WTC11 (cell line): ENCODE data around the gene C2CD2. TPM values are rescaled to one million over a fixed set of nuclear protein-coding genes. Genes with fewer than 3 reads are reported as not detected.

Experiments used
- ATAC-seq: fragments of 200-7000 bp; cut with Tn5 transposase; 2 replicates; pipeline ENCODE4 v1.10.0; 2021; ENCODE audit warnings: mild to moderate bottlenecking, moderate library complexity
- CTCF ChIA-PET: fragments of 300-600 bp; sonication (Branson Sonifier 250); formaldehyde crosslinking; loops from one replicate; lab custom pipeline; 2021; ENCODE audit warnings: antibody characterized with exemption; lab: Charles Lee
- POLR2A ChIA-PET: fragments of 350-600 bp; sonication (Branson Sonifier 250); formaldehyde crosslinking; loops from one replicate; lab custom pipeline; 2021; ENCODE audit warnings: antibody characterized with exemption; lab: Charles Lee
- DNase-seq: peaks from one replicate; pipeline ENCODE4 v3.0.0; 2021; ENCODE audit warnings: low spot score
- H3K27ac Mint-ChIP-seq: 2 replicates; pipeline ENCODE4 v1.8.0; 2021; ENCODE audit warnings: mixed read lengths
- H3K27me3 Mint-ChIP-seq: 2 replicates; pipeline ENCODE4 v1.8.0; 2021; ENCODE audit warnings: low read depth, mild to moderate bottlenecking, moderate library complexity, mixed read lengths
- H3K36me3 Mint-ChIP-seq: 2 replicates; pipeline ENCODE4 v1.8.0; 2021; ENCODE audit warnings: mixed read lengths
- H3K4me1 Mint-ChIP-seq: 2 replicates; pipeline ENCODE4 v1.8.0; 2022; ENCODE audit warnings: mixed read lengths
- H3K4me3 Mint-ChIP-seq: 2 replicates; pipeline ENCODE4 v1.8.0; 2021; ENCODE audit warnings: mild to moderate bottlenecking, moderate library complexity, mixed read lengths
- H3K9me3 Mint-ChIP-seq: 2 replicates; pipeline ENCODE4 v1.8.0; 2021; ENCODE audit warnings: mixed read lengths
- ATF2 ChIP-seq: sonication (generic); formaldehyde crosslinking; IDR thresholded peaks from 2 replicates; pipeline ENCODE4 v1.8.1; 2022; ENCODE audit warnings: low read depth, missing genetic modification reagents, borderline replicate concordance
- FOXJ3 ChIP-seq: sonication (generic); formaldehyde crosslinking; IDR thresholded peaks from 2 replicates; pipeline ENCODE4 v1.9.0; 2021; ENCODE audit warnings: missing genetic modification reagents, mild to moderate bottlenecking, borderline replicate concordance
- GABPB1 ChIP-seq: sonication (generic); formaldehyde crosslinking; IDR thresholded peaks from 2 replicates; pipeline ENCODE4 v1.8.1; 2023; ENCODE audit warnings: mild to moderate bottlenecking, missing genetic modification reagents
- GTF2I ChIP-seq: fragments of 250-450 bp; sonication (Bioruptor Pico); conservative IDR thresholded peaks from 2 replicates; pipeline ENCODE4 v1.4.0; 2021; ENCODE audit warnings: mild to moderate bottlenecking
- JAZF1 ChIP-seq: fragments of 250-450 bp; sonication (Bioruptor Pico); IDR thresholded peaks from 2 replicates; pipeline ENCODE4 v1.9.0; 2021; ENCODE audit warnings: moderate library complexity, mild to moderate bottlenecking, inconsistent platforms
- JUN ChIP-seq: sonication (generic); formaldehyde crosslinking; IDR thresholded peaks from 2 replicates; pipeline ENCODE4 v1.8.0; 2023; ENCODE audit warnings: mild to moderate bottlenecking, missing genetic modification reagents
- NFE2L1 ChIP-seq: sonication (generic); formaldehyde crosslinking; IDR thresholded peaks from 2 replicates; pipeline ENCODE4 v1.8.1; 2023; ENCODE audit warnings: missing genetic modification reagents
- NR1H2 ChIP-seq: sonication (generic); formaldehyde crosslinking; IDR thresholded peaks from 2 replicates; pipeline ENCODE4 v1.9.0; 2021; ENCODE audit warnings: mild to moderate bottlenecking, moderate library complexity, missing genetic modification reagents
- PRRX2 ChIP-seq: fragments of 250-450 bp; sonication (Bioruptor Pico); IDR thresholded peaks from 2 replicates; pipeline ENCODE4 v1.8.0; 2021; ENCODE audit warnings: mild to moderate bottlenecking
- SMAD4 ChIP-seq: sonication (generic); formaldehyde crosslinking; IDR thresholded peaks from 2 replicates; pipeline ENCODE4 v1.8.0; 2022; ENCODE audit warnings: mild to moderate bottlenecking, missing genetic modification reagents
- ZNF121 ChIP-seq: sonication (generic); formaldehyde crosslinking; IDR thresholded peaks from 2 replicates; pipeline ENCODE4 v1.8.0; 2023; ENCODE audit warnings: missing genetic modification reagents
- ZNF232 ChIP-seq: sonication (generic); formaldehyde crosslinking; IDR thresholded peaks from 2 replicates; pipeline ENCODE4 v1.8.0; 2022; ENCODE audit warnings: mild to moderate bottlenecking, missing genetic modification reagents
- ZNF423 ChIP-seq: fragments of 250-450 bp; sonication (Bioruptor Pico); IDR thresholded peaks from 2 replicates; pipeline ENCODE4 v2.1.2; 2022; ENCODE audit warnings: mild to moderate bottlenecking, moderate library complexity
- ZSCAN18 ChIP-seq: fragments of 250-450 bp; sonication (Bioruptor Pico); IDR thresholded peaks from 2 replicates; pipeline ENCODE4 v2.1.2; 2022; ENCODE audit warnings: mild to moderate bottlenecking, moderate library complexity
- total RNA-seq: library from RNA; stranded (reverse); gene quantifications from 3 replicates; pipeline ENCODE4 v1.2.3, GENCODE V29; 2021
- TF ChIP-seq, protein P1 (sequence below): sonication (generic); formaldehyde crosslinking; IDR thresholded peaks from 2 replicates; pipeline ENCODE4 v1.8.0; 2022; ENCODE audit warnings: mild to moderate bottlenecking, missing genetic modification reagents
- TF ChIP-seq, protein P2 (sequence below): sonication (generic); formaldehyde crosslinking; IDR thresholded peaks from 2 replicates; pipeline ENCODE4 v1.8.0; 2023; ENCODE audit warnings: missing genetic modification reagents, mild to moderate bottlenecking, borderline replicate concordance
- TF ChIP-seq, protein P3 (sequence below): sonication (generic); formaldehyde crosslinking; IDR thresholded peaks from 2 replicates; pipeline ENCODE4 v1.8.0; 2023; ENCODE audit warnings: missing genetic modification reagents
- TF ChIP-seq, protein P4 (sequence below): sonication (generic); formaldehyde crosslinking; IDR thresholded peaks from 2 replicates; pipeline ENCODE4 v1.8.1; 2022; ENCODE audit warnings: low read depth, mild to moderate bottlenecking, moderate library complexity, missing genetic modification reagents, borderline replicate concordance

The C2CD2 gene
- total RNA-seq, 1 experiment from 2014 or later: 11.2 TPM

DNA sequence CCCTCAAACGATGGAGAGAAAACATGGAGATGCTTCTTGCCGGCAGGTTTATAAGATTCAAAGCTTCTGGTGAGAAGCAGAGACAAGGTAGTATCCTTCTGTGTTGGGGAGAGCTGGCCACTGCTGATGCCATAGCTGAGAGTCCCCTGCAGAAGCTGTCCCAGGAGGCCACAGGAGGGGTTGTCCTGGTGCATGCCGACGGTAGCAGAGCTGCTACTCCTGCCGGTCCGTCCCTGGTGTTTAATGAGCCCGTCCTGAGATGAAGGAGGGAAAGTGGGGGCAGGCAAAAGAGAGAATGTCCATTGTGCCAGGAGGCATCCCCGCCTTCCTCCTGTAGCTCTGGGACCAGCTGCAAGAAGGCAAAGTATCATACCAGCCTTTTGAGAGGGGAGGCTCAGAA lies 10.4 kb upstream of the C2CD2 start:
- Mint-ChIP-seq H3K4me3 (no peak overlapping the region), H3K36me3 (no peaks in the 10 kb centered on the region), H3K4me1 (peaks cover 32% of the 10 kb centered on the region), H3K9me3 (no peaks in the 10 kb centered on the region), H3K27ac (no peak overlapping the region), H3K27me3 (no peaks in the 10 kb centered on the region)
- TF ChIP-seq ATF2 (CRISPR knock-in tag) (no peak), JUN (CRISPR knock-in tag) (no peak), SMAD4 (CRISPR knock-in tag) (no peak), ZNF121 (CRISPR knock-in tag) (no peak), FOXJ3 (CRISPR knock-in tag) (no peak), NFE2L1 (CRISPR knock-in tag) (no peak), ZSCAN18 (CRISPR knock-in tag) (no peak), ZNF423 (CRISPR knock-in tag) (no peak), NR1H2 (CRISPR knock-in tag) (no peak), PRRX2 (CRISPR knock-in tag) (no peak), JAZF1 (CRISPR knock-in tag) (no peak), ZNF232 (no peak), GABPB1 (CRISPR knock-in tag) (no peak), GTF2I (no peak)
- TF ChIP-seq, protein P1, sequence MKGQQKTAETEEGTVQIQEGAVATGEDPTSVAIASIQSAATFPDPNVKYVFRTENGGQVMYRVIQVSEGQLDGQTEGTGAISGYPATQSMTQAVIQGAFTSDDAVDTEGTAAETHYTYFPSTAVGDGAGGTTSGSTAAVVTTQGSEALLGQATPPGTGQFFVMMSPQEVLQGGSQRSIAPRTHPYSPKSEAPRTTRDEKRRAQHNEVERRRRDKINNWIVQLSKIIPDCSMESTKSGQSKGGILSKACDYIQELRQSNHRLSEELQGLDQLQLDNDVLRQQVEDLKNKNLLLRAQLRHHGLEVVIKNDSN: no peak
- TF ChIP-seq, protein P2, sequence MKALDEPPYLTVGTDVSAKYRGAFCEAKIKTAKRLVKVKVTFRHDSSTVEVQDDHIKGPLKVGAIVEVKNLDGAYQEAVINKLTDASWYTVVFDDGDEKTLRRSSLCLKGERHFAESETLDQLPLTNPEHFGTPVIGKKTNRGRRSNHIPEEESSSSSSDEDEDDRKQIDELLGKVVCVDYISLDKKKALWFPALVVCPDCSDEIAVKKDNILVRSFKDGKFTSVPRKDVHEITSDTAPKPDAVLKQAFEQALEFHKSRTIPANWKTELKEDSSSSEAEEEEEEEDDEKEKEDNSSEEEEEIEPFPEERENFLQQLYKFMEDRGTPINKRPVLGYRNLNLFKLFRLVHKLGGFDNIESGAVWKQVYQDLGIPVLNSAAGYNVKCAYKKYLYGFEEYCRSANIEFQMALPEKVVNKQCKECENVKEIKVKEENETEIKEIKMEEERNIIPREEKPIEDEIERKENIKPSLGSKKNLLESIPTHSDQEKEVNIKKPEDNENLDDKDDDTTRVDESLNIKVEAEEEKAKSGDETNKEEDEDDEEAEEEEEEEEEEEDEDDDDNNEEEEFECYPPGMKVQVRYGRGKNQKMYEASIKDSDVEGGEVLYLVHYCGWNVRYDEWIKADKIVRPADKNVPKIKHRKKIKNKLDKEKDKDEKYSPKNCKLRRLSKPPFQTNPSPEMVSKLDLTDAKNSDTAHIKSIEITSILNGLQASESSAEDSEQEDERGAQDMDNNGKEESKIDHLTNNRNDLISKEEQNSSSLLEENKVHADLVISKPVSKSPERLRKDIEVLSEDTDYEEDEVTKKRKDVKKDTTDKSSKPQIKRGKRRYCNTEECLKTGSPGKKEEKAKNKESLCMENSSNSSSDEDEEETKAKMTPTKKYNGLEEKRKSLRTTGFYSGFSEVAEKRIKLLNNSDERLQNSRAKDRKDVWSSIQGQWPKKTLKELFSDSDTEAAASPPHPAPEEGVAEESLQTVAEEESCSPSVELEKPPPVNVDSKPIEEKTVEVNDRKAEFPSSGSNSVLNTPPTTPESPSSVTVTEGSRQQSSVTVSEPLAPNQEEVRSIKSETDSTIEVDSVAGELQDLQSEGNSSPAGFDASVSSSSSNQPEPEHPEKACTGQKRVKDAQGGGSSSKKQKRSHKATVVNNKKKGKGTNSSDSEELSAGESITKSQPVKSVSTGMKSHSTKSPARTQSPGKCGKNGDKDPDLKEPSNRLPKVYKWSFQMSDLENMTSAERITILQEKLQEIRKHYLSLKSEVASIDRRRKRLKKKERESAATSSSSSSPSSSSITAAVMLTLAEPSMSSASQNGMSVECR: no peak
- TF ChIP-seq, protein P3, sequence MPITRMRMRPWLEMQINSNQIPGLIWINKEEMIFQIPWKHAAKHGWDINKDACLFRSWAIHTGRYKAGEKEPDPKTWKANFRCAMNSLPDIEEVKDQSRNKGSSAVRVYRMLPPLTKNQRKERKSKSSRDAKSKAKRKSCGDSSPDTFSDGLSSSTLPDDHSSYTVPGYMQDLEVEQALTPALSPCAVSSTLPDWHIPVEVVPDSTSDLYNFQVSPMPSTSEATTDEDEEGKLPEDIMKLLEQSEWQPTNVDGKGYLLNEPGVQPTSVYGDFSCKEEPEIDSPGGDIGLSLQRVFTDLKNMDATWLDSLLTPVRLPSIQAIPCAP (CRISPR knock-in tag): no peak
- TF ChIP-seq, protein P4, sequence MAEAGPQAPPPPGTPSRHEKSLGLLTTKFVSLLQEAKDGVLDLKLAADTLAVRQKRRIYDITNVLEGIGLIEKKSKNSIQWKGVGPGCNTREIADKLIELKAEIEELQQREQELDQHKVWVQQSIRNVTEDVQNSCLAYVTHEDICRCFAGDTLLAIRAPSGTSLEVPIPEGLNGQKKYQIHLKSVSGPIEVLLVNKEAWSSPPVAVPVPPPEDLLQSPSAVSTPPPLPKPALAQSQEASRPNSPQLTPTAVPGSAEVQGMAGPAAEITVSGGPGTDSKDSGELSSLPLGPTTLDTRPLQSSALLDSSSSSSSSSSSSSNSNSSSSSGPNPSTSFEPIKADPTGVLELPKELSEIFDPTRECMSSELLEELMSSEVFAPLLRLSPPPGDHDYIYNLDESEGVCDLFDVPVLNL (CRISPR knock-in tag): no peak
- ATAC-seq (no peak), DNase-seq (no peak)
- CTCF ChIA-PET: no interaction called here
- POLR2A ChIA-PET: no interaction called here
